ENCODE data around the gene TMEM33.

TMEM33 gene

DNA sequence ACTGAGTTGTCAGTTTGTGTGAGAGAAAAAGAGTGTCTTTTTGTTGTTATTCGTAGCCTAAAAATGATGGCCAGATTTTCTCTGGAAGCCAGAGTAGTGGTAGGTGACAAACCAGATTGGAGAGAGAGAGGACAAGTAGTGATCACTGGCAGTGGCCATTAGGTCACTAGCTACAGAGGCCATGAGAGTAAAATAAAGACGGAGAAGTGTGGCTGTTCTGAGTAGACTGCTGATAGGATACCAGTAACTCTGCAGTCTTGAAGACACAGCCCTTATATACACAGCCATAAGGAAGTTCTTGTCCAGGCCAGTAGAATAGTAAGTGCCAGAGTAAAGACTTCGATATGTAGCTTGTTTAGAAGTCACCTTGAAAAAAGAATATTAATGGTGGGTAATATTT is 62.8 kb downstream of the TMEM33 start:
- DNase-seq (ENCODE audit: low spot score) = no peak

- no peak for DNase-seq (ENCODE audit: low spot score)
Measured at GRCh38 chr4:41999321-41999720, 64.1 kb downstream of the TMEM33 start.

DNA sequence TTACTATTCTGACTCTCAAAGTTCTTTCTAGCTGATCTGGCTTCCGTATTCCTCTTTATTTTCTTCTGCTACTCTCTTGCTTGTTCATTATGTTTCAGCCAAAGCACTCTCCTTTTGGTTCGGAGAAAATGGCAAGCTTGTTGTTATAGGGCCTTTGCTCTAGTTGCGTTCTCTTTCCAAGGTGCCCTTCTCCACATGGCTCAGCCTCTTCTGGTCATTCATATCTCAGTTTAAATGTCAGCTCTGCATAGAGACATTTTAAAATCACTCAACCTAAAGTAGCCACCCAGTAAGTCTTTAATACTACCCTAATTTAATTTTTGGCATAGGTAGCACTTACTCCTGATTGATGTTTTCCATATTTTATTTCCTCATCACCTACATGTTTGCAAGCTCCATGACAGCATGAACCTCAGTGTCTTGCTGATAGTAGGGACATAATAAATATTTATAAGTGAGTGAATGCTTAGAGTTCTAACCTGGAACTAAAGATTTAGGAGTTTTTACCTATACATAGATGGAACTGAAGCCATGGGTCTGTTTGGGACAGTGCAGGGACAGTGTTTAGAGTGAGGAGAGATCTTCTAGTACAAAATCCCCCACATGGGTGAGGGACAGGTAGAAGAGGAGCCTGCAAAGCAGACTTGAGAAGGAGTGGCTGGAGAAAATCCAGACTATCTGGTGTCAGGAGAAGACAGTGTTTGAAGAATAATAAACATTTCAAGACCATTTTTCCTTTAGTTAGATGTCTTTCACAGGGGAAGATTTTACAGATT is 73.0 kb downstream of the TMEM33 start:
- DNase-seq (ENCODE audit: low spot score) = no peak

Measured in germinal center (tissue), 1 donor.